RKO (cell line): ENCODE data around the gene RNF207.

Experiments used
- DNase-seq: peaks from one replicate; pipeline ENCODE4 v3.0.0-alpha.2; 2016; ENCODE audit warnings: low spot score

Gene RNF207

DNA sequence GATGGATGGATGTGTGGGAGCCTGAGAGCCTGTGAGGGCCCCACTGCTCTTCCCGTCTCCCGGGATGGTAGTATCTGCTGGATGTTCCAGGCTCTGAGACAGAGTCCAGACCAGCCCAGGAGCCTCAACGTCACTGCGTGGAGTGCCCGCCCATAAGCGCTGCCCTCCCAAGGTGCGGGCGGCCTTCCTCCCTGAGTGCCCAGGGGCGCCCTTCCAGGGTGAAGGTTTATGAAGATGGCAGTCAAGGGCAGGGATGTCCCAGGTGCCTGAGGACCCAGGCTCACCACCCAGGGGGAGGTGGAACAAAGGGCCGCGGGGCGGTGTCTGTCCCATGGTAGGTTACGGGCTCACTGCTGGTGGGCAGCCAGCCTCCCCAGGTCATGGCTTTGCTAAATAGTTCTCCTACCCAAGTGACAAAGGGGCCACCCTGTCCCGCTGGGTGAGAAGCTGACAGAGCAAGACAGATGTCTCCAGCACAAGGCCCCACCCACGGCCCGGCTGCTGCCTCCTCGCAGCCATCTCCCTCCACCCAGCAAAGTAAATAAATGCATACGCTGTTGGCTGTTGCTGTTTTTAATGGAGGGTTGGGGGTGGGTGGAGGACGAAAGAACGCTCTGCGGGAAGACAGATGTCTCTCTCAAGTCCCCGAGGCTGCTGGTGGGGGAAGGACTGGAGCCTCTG lies 63.9 kb downstream of the RNF207 start:
- no peak for DNase-seq

DNA sequence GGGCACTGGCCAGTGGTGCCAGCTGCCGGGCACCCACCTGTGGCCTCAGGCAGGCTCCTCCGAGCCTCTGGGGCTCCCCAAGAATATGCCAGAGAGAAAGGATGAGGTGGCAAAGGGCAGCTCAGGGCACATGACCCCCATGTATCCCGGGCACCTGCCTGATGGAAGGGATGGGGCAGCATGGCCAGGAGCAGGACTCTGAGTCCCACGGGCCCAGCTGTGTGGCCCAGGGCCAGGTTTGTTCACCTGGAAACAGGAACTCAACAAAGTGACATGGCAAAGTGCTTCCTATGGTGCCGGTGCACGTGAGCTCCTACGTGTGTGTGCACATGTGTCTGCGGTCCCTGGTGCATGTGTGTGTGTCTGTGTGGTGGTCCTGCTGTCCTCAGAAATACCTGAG lies 64.5 kb downstream of the RNF207 start:
- no peak for DNase-seq
